Liver (tissue), 9 donors: ENCODE data around the gene FMOD. TPM values are rescaled to one million over a fixed set of nuclear protein-coding genes. Genes with fewer than 3 reads are reported as not detected.

Experiments
- DNase-seq: peaks from one replicate; pipeline ENCODE4 v3.0.0-alpha.2; 2017; ENCODE audit warnings: low spot score
- H3K27ac ChIP-seq, 2 donors: one replicate each; pipeline ENCODE4 v1.7.0; 2013; ENCODE audit warnings: inconsistent platforms in 2 of 2, low read length in 2 of 2, control low read depth in 1 of 2, low read depth in 1 of 2, mild to moderate bottlenecking in 1 of 2
- H3K27me3 ChIP-seq, 4 donors: one replicate each; pipeline versions ENCODE4 v1.6.1 to v1.7.0; 2013; ENCODE audit warnings: low read length in 3 of 4, inconsistent platforms in 1 of 4, mild to moderate bottlenecking in 1 of 4, moderate library complexity in 1 of 4; ENCODE audit not compliant: control insufficient read depth in 4 of 4, insufficient read depth in 4 of 4
- H3K36me3 ChIP-seq, 4 donors: one replicate each; pipeline versions ENCODE4 v1.6.1 to v1.7.0; 2013; ENCODE audit warnings: low read length in 3 of 4, mild to moderate bottlenecking in 3 of 4, low read depth in 1 of 4, moderate library complexity in 1 of 4; ENCODE audit not compliant: control insufficient read depth in 4 of 4, insufficient read depth in 3 of 4
- H3K4me1 ChIP-seq, 4 donors: one replicate each; pipeline versions ENCODE4 v1.6.1 to v1.7.0; 2013; ENCODE audit warnings: low read length in 3 of 4, mild to moderate bottlenecking in 3 of 4, moderate library complexity in 1 of 4; ENCODE audit not compliant: control insufficient read depth in 4 of 4, insufficient read depth in 4 of 4
- H3K4me3 ChIP-seq, 3 donors: one replicate each; pipeline versions ENCODE4 v1.6.1 to v1.7.0; 2013; ENCODE audit warnings: low read length in 3 of 3, control low read depth in 1 of 3, low read depth in 1 of 3, mild to moderate bottlenecking in 1 of 3
- H3K9ac ChIP-seq, 2 donors: one replicate each; pipeline ENCODE4 v1.7.0; 2013; ENCODE audit warnings: low read length in 2 of 2, mild to moderate bottlenecking in 2 of 2, moderate library complexity in 2 of 2, control low read depth in 1 of 2, low read depth in 1 of 2
- H3K9me3 ChIP-seq, 4 donors: one replicate each; pipeline versions ENCODE4 v1.6.1 to v1.7.0; 2013; ENCODE audit warnings: low read length in 3 of 4; ENCODE audit not compliant: control insufficient read depth in 4 of 4
- EGR1 ChIP-seq, 2 donors: IDR thresholded peaks; 2 replicates each; pipeline ENCODE4 v1.6.1; 2016 to 2018; ENCODE audit warnings: antibody characterized with exemption in 2 of 2, low read depth in 2 of 2
- FOXA1 ChIP-seq: IDR thresholded peaks from 2 replicates; pipeline ENCODE4 v1.6.1; 2016; ENCODE audit warnings: antibody characterized with exemption
- FOXA2 ChIP-seq: IDR thresholded peaks from 2 replicates; pipeline ENCODE4 v1.6.1; 2016; ENCODE audit warnings: antibody characterized with exemption
- GABPA ChIP-seq, 2 donors: IDR thresholded peaks in 1 of 2; conservative IDR thresholded peaks in 1 of 2; 2 replicates each; pipeline ENCODE4 v1.6.1; 2016; ENCODE audit warnings: antibody characterized with exemption in 2 of 2, mild to moderate bottlenecking in 1 of 2, moderate library complexity in 1 of 2
- HNF4A ChIP-seq, 2 donors: conservative IDR thresholded peaks; 2 replicates each; pipeline ENCODE4 v1.6.1; 2016; ENCODE audit warnings: antibody characterized with exemption in 2 of 2, mild to moderate bottlenecking in 2 of 2
- HNF4G ChIP-seq: IDR thresholded peaks from 2 replicates; pipeline ENCODE4 v1.6.1; 2016; ENCODE audit warnings: antibody characterized with exemption
- JUND ChIP-seq, 2 donors: IDR thresholded peaks; 2 replicates each; pipeline ENCODE4 v1.6.1; 2016; ENCODE audit warnings: antibody characterized with exemption in 2 of 2
- MAX ChIP-seq: IDR thresholded peaks from 2 replicates; pipeline ENCODE4 v1.6.1; 2016; ENCODE audit warnings: antibody characterized with exemption
- NR2F2 ChIP-seq: IDR thresholded peaks from 2 replicates; pipeline ENCODE4 v1.6.1; 2016; ENCODE audit warnings: antibody characterized with exemption
- REST ChIP-seq: IDR thresholded peaks from 2 replicates; pipeline ENCODE4 v1.6.1; 2016; ENCODE audit warnings: antibody characterized with exemption, mild to moderate bottlenecking
- RXRA ChIP-seq, 2 donors: IDR thresholded peaks; 2 replicates each; pipeline ENCODE4 v1.6.1; 2017 to 2018; ENCODE audit warnings: antibody characterized with exemption in 2 of 2, mild to moderate bottlenecking in 1 of 2
- SP1 ChIP-seq: IDR thresholded peaks from 2 replicates; pipeline ENCODE4 v1.6.1; 2018; ENCODE audit warnings: antibody characterized with exemption, mild to moderate bottlenecking
- TAF1 ChIP-seq: conservative IDR thresholded peaks from 2 replicates; pipeline ENCODE4 v1.6.1; 2016; ENCODE audit warnings: antibody characterized with exemption, mild to moderate bottlenecking
- YY1 ChIP-seq: IDR thresholded peaks from 2 replicates; pipeline ENCODE4 v1.6.1; 2016; ENCODE audit warnings: antibody characterized with exemption, mild to moderate bottlenecking
- ZBTB33 ChIP-seq: IDR thresholded peaks from 2 replicates; pipeline ENCODE4 v1.6.1; 2016; ENCODE audit warnings: antibody characterized with exemption
- WGBS: extraction: QIAGEN DNeasy Blood & Tissue Kit; methylation state at CpG from one replicate; pipeline ENCODE4 v1.1.7; 2013; 5-methylcytosine and 5-hydroxymethylcytosine counted together
- polyA plus RNA-seq, 2 donors: library from polyadenylated mRNA; stranded (reverse) in 1 of 2; unstranded in 1 of 2; fragments of 200-250 nt in 1 of 2; fragments of >200 nt in 1 of 2; fragmentation: Nextera tagmentation in 1 of 2; extraction: Ambion mirVana in 1 of 2; gene quantifications; one replicate each; pipeline versions ENCODE4 v1.2.1 to v1.2.3, GENCODE V29; 2013 to 2015
- total RNA-seq, 2 donors: library from RNA; depleted of rRNA; stranded (reverse); fragments of >200 nt; gene quantifications; one replicate each; pipeline ENCODE4 v1.2.3, GENCODE V29; 2014
- TF ChIP-seq, protein P1 (sequence below): IDR thresholded peaks from 2 replicates; pipeline ENCODE4 v1.6.1; 2016; ENCODE audit warnings: antibody characterized with exemption
- TF ChIP-seq, protein P2 (sequence below): fragments of 150-350 bp; IDR thresholded peaks from 2 replicates; pipeline ENCODE4 v1.5.1; 2017; ENCODE audit warnings: improper control_type of control experiment, low read depth, low read length; ENCODE audit not compliant: missing input control
- donor health status: healthy.
- donor health status: healthy.
- donor health status: healthy.
- donor health status: healthy.
- donor health status: healthy.

The FMOD gene
- total and polyA plus RNA-seq, 4 donors, result 1.0 to 7.0 (median 2.4) TPM

- no peaks in the 10 kb centered on the region for H3K9me3 ChIP-seq
- H3K9ac ChIP-seq, result peak overlapping the region in 1 of 2 donors; percentile 6
- no peaks in the 10 kb centered on the region for H3K36me3 ChIP-seq
- no peak overlapping the region for H3K4me3 ChIP-seq
- H3K4me1 ChIP-seq, result peaks cover 0 to 11% (median 3%) of the 10 kb centered on the region in 4 donors
- no peaks in the 10 kb centered on the region for H3K27me3 ChIP-seq
- WGBS, result 73% methylated on average over 5 of the region's 5 CpGs
- TF ChIP-seq, protein P1, sequence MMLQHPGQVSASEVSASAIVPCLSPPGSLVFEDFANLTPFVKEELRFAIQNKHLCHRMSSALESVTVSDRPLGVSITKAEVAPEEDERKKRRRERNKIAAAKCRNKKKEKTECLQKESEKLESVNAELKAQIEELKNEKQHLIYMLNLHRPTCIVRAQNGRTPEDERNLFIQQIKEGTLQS, result no peak
- TF ChIP-seq ZBTB33 (no peak), GABPA (IDR thresholded peaks at IDR 0.05 in 1 of 2, conservative IDR thresholded peaks at IDR 0.05 in 1 of 2) (no peak), RXRA (IDR thresholded peaks at IDR 0.05) (no peak), JUND (IDR thresholded peaks at IDR 0.05) (no peak)
- TF ChIP-seq, protein P2, sequence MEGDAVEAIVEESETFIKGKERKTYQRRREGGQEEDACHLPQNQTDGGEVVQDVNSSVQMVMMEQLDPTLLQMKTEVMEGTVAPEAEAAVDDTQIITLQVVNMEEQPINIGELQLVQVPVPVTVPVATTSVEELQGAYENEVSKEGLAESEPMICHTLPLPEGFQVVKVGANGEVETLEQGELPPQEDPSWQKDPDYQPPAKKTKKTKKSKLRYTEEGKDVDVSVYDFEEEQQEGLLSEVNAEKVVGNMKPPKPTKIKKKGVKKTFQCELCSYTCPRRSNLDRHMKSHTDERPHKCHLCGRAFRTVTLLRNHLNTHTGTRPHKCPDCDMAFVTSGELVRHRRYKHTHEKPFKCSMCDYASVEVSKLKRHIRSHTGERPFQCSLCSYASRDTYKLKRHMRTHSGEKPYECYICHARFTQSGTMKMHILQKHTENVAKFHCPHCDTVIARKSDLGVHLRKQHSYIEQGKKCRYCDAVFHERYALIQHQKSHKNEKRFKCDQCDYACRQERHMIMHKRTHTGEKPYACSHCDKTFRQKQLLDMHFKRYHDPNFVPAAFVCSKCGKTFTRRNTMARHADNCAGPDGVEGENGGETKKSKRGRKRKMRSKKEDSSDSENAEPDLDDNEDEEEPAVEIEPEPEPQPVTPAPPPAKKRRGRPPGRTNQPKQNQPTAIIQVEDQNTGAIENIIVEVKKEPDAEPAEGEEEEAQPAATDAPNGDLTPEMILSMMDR, result no peak
- H3K27ac ChIP-seq, result no peak overlapping the region
- peak; percentile 35 for DNase-seq
These were observed 42.5 kb downstream of the FMOD start for GRCh38 chr1:203308328-203308922.

DNA sequence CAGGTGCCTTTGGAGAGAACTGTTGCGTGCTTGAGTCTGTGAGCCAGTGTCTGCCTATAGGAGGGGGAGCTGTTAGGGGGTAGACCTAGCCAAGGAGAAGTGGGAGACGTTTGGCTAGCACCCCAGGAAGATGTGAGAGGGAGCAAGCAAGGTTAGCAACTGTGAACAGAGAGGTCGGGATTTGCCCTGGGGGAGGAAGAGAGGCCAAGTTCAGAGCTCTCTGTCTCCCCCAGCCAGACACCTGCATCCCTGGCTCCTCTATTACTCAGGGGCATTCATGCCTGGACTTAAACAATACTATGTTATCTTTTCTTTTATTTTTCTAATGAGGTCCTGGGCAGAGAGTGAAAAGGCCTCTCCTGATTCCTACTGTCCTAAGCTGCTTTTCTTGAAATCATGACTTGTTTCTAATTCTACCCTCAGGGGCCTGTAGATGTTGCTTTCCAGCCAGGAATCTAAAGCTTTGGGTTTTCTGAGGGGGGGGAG, 43.2 kb downstream of the FMOD start:
- H3K9ac ChIP-seq, result peak overlapping the region; percentile 6 to 33
- WGBS, result 71% methylated on average over 3 of the region's 3 CpGs

More for the DNA sequence above, 43.2 kb downstream of the FMOD start:
- H3K27ac ChIP-seq, result no peak overlapping the region
- peak; percentile 34 for DNase-seq
- TF ChIP-seq SP1 (no peak), FOXA2 (no peak), GABPA (IDR thresholded peaks at IDR 0.05 in 1 of 2, conservative IDR thresholded peaks at IDR 0.05 in 1 of 2) (no peak), HNF4A (conservative IDR thresholded peaks at IDR 0.05) (no peak), HNF4G (no peak), EGR1 (IDR thresholded peaks at IDR 0.05; ENCODE audit: low read depth in 2 of 2) (no peak), REST (no peak), TAF1 (no peak), YY1 (no peak), ZBTB33 (no peak), FOXA1 (no peak), MAX (no peak), NR2F2 (no peak)
- TF ChIP-seq, protein P1, result no peak
- no peaks in the 10 kb centered on the region for H3K9me3 ChIP-seq
- no peaks in the 10 kb centered on the region for H3K27me3 ChIP-seq
- no peaks in the 10 kb centered on the region for H3K36me3 ChIP-seq
- H3K4me1 ChIP-seq, result peaks cover 0 to 11% (median 3%) of the 10 kb centered on the region in 4 donors
- H3K4me3 ChIP-seq, result peak overlapping the region in 1 of 3 donors; percentile 5
